HG03565 (cell line): ENCODE data around the gene CMIP.

Source experiments
- ATAC-seq: cut with Tn5 transposase; IDR thresholded peaks from one replicate; pipeline ENCODE4 v1.9.1; 2021; ENCODE audit warnings: mild to moderate bottlenecking, moderate library complexity; ENCODE audit not compliant: unreplicated experiment

The CMIP gene

GRCh38 chr16:81754858-81755257 is 310.2 kb downstream of the CMIP start:
- ATAC-seq, result no peak

- no peak for ATAC-seq
Measured at GRCh38 chr16:81755915-81756614, 311.5 kb downstream of the CMIP start.

GRCh38 chr16:81756615-81757356 is 312.2 kb downstream of the CMIP start:
- ATAC-seq, result no peak

- no peak for ATAC-seq
Measured at GRCh38 chr16:81758376-81758775, 313.8 kb downstream of the CMIP start.
